Measurements from ENCODE around the gene CXCR6.

The CXCR6 gene

DNA sequence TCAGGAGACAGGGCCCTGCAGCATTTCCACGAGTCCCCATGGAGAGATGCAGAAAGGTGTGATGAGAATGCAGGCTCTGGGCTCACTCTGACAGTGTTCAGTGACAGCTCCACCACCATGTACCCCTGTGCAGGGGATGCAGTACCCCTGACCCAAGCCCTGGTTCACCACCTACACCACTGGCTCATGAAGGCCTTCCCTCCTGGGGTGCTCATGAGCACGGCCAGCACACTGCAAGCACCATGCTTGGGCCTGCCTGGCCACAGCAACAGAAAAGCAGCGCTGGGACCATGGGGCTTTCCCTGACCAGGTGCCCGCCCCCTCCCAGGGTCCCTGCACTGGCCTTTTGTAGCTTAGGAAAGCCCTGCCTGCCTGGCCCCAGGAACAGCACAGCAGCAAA lies 6.2 kb downstream of the CXCR6 start:
- DNase-seq = no peak

- no peak for DNase-seq
Measured at GRCh38 chr3:45950131-45950530, 6.9 kb downstream of the CXCR6 start.

GRCh38 chr3:45950686-45951600 lies 7.7 kb downstream of the CXCR6 start:
- no peak for DNase-seq

DNA sequence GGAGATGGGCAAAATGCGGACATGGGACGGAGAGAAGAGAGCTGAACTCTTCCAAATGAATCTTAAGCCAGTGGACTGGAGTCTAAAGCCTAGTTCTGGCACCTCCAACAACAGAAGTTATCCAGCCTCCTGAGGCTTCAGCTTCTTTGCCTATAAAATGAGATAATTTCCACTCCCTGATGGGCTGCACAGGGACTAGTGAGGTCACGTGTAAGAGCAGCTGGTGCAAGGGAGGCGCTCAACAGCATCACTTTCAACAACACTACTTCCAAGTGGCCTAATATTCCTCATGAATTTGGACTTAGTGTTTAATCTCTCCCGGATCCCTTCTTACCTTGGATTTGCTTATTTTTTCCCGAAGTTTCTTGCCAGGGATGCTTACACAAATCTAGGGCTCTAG lies 8.7 kb downstream of the CXCR6 start:
- no peak for DNase-seq

DNA sequence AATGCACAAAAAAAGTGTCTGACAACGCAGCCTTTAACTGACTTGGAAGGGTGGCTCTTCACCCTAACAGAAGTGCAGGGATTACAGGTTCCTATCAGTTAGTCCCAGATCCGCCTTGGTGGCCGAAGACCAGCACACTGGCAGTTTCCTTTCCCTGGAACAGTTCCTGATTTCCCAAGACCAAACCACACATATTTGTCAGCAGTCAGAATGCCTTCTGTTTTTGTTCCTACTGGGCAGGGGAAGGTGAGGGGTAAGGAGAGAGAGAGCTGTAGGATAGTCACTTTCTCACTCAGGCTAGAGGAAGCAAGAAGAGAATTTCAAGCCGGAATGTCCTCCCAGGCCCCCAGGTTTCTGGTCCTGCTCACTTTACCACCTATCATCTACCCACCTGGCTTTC lies 9.2 kb downstream of the CXCR6 start:
- DNase-seq = no peak

- DNase-seq = no peak
Measured at GRCh38 chr3:45953536-45953935, 10.3 kb downstream of the CXCR6 start.

- no peak for DNase-seq
Measured at GRCh38 chr3:45954306-45954705, 11.0 kb downstream of the CXCR6 start.

DNA sequence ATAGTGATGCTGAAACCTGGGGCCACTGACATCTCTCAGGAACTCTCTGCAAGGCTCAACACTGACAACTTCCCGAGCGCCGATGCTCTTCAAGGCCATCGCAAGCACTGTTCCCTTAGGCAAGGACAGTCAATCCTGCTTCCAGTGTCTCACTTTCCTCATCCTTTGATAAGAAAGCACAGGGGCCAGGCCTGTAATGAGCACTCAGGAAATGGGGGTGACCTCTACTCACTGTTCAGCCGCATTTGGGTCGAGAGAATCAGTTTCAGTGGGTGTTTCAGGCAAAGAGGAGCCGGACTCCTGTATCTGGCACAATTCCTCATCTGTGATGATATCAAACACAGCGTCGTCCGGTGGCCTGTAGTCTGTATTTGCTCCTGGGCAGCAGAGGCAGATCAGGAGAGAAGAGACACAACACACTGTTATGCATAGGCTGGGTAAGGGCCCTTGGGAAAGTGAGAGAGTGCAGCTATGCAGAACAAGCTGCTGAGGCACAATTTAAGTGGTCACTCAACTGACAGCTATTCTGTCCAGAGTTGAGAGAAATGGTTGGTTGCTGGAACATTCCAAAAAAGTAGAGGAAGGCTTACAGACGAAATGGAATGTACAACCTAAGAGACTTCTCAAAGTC lies 11.9 kb downstream of the CXCR6 start:
- DNase-seq = no peak

DNA sequence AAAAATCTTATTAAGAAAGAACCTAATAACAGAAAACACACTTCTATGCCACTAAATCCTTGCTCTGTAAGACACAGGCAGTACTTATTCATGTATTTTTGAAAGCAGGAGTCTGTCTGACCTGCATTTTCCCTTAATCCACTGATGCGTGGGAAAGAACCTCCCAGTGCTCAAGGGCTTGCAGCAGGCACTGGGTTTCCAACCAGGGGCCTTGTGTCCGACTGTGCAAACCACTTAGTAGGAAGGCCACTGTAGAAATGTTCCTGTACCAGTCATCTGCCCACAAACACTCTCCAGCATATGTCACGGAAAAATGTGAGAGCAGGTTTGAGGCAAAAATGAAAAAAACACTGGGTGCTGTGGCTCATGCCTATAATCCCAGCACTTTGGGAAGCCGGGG lies 12.4 kb downstream of the CXCR6 start:
- DNase-seq = no peak

- DNase-seq = no peak
Measured at GRCh38 chr3:45957586-45957985, 14.3 kb downstream of the CXCR6 start.

DNA sequence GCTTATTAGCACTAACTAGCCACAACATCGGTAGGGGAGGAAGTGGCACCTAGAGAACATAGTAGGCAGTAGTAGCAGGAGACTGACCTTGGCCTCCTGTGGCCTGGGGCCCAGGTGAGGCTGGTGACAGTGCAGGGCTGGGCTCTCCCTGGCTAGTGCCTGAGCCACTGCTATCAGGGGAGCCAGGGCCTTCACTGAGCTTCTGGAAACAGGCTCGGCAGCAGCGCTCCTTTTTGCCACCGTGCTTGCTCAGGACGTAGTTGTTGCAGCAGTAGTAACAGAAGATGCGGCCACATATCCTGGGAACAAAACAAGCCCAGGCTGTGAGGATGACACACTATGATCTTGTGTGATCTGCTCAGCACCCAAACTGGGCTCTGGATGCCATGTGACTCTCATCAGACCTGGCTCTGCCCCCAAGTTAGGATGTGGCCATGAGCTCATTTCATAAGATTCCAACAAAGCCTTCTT lies 15.1 kb downstream of the CXCR6 start:
- no peak for DNase-seq

- no peak for DNase-seq
Measured at GRCh38 chr3:45959201-45959600, 15.9 kb downstream of the CXCR6 start.

- no peak for DNase-seq
Measured at GRCh38 chr3:45960289-45960688, 17.0 kb downstream of the CXCR6 start.

DNA sequence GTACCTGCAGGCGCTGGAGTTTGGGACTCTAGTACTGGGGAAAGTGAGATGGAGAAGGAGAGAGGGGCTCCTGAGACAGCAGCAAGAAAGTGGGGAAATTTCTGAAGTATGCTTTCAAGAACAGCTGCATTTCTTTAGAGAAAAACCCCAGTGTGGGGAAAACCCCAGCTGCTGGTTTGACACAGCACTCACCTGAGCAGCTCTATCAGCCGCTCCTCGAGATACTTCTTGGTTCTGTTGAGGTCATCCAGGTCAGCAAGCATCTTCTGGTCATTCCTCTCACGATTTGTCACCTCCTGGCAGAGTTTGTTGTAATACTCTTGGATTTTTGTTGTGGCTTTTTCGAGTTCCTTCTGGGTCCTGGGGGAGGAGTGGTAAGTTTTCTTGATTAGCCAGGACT lies 18.8 kb downstream of the CXCR6 start:
- DNase-seq = no peak

DNA sequence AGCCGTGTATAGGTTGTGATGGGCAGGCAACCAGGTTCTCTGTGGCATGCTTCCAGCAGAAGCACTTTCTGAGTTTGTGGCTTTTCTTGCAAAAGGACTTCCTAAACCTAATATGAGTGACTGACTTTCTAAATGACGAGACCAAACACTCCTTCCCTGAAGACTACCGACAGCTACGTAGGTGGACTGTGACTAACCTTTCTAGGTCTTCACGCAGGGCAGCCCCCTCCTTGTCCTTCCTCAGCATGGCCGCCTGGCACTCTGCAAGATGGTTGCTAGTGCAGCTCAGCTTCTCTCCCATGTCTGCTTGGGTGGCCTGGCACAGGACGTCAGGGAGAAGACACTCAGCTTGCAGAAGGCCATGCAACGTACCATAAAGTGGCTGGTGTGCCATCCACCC lies 20.9 kb downstream of the CXCR6 start:
- no peak for DNase-seq

GRCh38 chr3:45965253-45965652 lies 22.0 kb downstream of the CXCR6 start:
- DNase-seq = no peak

GRCh38 chr3:45965653-45966052 lies 22.4 kb downstream of the CXCR6 start:
- DNase-seq = no peak

DNA sequence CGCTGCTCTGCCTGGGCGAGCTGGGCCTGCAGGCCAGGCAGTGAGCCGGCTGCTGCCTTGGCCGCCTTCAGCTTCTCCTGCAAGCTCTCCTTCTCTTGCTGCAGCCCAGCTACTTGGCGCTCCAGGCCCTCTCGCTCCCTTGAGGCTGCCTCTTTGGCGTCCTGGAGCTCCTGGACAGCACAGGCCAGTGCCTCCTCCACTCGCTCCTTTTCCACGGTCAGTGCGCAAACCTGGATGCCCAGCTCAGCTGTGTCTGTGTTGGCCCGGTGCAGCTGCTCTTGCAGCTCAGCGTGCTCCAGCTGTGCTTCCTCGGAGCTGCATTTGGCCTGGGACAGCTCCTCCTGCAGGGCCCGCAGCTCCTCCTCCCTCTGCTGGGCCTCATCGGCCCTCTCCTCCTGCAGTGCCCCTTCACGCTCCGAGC lies 23.1 kb downstream of the CXCR6 start:
- no peak for DNase-seq

- DNase-seq = no peak
Measured at GRCh38 chr3:45966950-45967640, 23.8 kb downstream of the CXCR6 start.

DNA sequence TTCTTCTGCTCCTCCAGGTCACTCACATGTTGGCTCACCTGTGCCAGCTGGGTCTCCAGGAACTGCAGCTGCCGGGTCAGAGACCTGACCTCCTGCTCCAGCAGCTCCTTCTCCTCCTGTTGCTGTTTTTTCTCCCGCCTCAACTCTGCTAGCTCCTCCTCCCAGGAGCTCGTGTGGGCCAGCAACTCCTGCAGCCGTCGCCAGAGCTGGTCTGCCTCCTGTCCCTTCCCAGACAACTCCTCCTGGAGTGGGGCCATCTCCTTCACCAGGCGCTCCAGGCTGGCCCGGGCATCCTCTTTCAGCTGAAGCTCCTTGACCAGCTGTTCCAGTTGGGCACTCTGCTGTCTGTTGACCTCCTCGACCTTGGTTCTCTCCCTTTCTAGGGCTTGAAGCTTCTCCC lies 24.5 kb downstream of the CXCR6 start:
- no peak for DNase-seq

DNA sequence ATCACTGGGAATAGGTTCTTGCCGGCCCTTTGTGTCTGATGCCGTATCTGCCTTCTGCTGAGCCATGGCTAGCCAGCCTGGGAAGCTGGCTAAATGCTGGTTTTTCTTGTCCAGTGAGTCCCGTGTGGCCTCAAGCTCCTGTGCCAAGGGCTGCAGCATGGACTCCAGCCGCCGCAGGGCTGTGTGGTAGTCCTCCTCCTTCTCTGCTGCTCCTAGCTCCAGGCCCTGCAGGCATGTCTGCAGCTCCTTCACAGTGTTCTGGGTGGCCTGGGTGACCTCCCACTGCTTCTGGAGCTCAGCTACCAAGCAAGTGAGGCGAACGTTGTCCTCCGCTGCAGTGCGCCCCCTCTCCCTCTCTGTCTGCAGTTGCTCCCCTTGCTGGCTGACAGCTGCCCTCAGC lies 24.9 kb downstream of the CXCR6 start:
- DNase-seq = no peak

- DNase-seq = no peak
Measured at GRCh38 chr3:45968706-45969105, 25.4 kb downstream of the CXCR6 start.

GRCh38 chr3:45969116-45969515 lies 25.9 kb downstream of the CXCR6 start:
- DNase-seq = no peak

- no peak for DNase-seq
Measured at GRCh38 chr3:45969953-45970352, 26.7 kb downstream of the CXCR6 start.

Data from NCI-H2171 (cell line).